GM10266 (cell line): Measurements from ENCODE around the gene ITPK1.

Source experiments
- DNase-seq: peaks from one replicate; pipeline ENCODE4 v3.0.0; 2012; ENCODE audit errors: extremely low spot score
- TF ChIP-seq, protein P1 (sequence below): IDR thresholded peaks from 2 replicates; pipeline ENCODE4 v1.5.1; 2012; ENCODE audit warnings: mild to moderate bottlenecking, low read depth; ENCODE audit not compliant: control insufficient read depth, insufficient read depth; ENCODE audit errors: missing control alignments

Gene ITPK1

GRCh38 chr14:93049867-93050331 lies 65.8 kb downstream of the ITPK1 start:
- DNase-seq = no peak
- TF ChIP-seq, protein P1, sequence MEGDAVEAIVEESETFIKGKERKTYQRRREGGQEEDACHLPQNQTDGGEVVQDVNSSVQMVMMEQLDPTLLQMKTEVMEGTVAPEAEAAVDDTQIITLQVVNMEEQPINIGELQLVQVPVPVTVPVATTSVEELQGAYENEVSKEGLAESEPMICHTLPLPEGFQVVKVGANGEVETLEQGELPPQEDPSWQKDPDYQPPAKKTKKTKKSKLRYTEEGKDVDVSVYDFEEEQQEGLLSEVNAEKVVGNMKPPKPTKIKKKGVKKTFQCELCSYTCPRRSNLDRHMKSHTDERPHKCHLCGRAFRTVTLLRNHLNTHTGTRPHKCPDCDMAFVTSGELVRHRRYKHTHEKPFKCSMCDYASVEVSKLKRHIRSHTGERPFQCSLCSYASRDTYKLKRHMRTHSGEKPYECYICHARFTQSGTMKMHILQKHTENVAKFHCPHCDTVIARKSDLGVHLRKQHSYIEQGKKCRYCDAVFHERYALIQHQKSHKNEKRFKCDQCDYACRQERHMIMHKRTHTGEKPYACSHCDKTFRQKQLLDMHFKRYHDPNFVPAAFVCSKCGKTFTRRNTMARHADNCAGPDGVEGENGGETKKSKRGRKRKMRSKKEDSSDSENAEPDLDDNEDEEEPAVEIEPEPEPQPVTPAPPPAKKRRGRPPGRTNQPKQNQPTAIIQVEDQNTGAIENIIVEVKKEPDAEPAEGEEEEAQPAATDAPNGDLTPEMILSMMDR = no peak

- no peak for DNase-seq
- TF ChIP-seq, protein P1 = no peak
Measured at GRCh38 chr14:93049315-93049714, 66.4 kb downstream of the ITPK1 start.

DNA sequence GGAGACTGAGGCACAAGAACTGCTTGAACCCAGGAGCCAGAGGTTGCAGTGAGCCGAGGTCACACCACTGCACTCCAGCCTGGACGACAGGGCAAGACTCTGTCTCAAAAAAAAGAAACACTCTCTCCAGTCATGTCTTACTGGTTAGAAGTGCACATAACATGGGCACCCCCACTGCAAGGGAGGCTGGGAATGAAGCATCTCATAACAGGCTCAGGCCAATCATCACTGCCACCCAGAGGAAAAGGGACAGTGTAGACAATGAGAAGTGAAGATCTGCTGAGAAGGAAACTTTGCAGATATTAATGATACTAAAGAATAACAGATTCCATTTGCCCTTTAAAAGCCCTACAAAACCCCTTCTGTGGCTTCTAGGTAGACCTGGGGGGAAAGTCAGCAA lies 66.9 kb downstream of the ITPK1 start:
- TF ChIP-seq, protein P1 = no peak

DNA sequence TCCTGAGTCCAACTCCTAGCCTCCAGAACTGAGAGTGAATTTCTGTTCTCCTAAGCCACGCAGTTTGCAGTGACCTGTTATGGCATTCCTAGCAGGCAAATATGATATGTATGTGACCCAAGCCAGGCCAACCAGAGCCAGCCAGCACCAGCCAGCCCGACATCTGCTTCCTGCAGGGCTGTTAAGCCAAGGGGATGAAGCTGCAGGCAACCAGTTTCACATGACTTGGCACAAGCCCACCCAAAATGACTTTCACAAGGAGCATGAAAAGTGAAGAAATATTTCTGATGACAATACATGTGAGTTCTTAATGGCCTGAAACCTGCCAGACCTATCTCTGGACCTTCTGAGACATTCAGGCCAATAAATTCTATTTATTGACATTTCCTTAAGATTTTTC lies 68.1 kb downstream of the ITPK1 start:
- TF ChIP-seq, protein P1 = no peak
- no peak for DNase-seq

More for the DNA sequence above, 66.9 kb downstream of the ITPK1 start:
- no peak for DNase-seq

DNA sequence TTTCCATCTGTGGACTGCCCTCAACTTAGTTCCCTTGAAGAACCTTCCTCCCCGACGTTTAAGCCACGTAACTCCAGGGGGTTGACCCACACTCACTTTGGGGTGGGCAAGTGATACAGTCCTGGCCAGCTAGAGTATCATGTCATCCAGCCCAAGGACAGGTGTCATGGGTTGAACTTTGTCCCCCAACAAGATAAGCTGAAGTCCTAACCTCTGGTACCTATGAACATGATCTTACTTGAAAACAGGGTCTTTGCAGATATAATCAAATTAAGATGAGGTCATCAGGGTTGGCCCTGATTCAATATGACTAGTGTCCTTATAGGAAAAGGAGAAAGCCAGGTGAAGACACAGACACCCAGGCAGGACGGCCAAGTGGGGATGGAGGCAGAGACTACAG lies 68.6 kb downstream of the ITPK1 start:
- DNase-seq = no peak
- TF ChIP-seq, protein P1 = no peak

DNA sequence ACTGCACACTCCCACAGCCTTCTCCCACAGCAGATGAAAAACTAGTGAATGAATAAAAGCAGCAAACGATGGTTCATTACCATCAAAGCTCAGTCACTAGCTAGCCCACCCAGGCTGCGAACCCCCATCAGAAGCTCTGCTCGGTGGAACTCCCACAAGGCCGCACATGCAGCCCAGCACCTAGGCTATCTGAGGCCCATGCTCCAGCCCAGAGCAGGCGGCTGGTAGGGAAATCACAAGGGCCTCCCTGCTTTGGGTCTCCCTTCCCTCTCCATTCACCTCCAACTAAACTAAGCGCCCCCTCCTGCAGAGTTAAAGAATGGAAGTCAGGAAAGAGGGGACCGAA lies 69.0 kb downstream of the ITPK1 start:
- TF ChIP-seq, protein P1 = no peak
- DNase-seq = no peak

DNA sequence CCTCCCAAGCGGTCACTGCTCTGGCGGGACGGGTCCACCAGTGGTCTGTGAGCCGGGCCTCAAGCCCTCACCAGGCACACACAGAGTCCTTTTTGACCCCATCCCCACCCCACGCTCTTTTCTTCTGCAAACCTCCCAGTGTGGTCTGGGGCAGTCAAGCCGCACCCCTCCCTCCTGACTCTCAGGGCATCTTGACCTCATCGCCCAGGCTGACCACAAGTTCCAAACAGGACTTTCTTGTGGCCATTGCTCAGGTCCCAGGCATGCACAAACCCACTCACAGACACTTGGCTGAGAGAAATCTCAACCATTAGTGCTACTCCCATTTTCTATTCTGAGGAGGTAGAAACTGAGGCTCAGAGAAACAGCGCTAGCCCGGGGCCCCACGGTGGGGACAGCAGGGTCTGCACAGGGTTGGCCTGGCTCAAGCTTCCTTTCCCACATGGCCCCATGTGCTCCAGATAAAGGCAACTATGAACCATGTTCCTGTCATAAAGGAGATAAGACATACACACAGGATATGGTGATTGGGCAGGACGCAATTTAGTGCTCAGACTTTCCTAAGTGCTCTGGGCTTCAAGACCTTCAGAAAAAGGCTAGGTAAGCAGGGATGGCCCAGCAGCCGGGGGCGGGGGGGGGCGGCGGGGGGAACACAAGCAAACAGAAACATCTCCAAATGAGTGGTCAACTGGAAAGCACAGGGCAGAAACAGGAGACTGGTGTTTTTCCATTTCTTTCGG lies 69.6 kb downstream of the ITPK1 start:
- no peak for DNase-seq
- TF ChIP-seq, protein P1 = no peak
